ENCODE measurements around the gene PCNX1.
"Not testable (repeated sequence)": the region's sequence is repeated elsewhere in the genome, so short reads cannot be mapped to it uniquely, and the experiment has no call there.

Gene PCNX1

GRCh38 chr14:71022012-71022869 lies 115.0 kb downstream of the PCNX1 start:
- DNase-seq: no peak

GRCh38 chr14:71022939-71023338 lies 115.7 kb downstream of the PCNX1 start:
- no peak for DNase-seq

GRCh38 chr14:71029236-71029781 lies 122.0 kb downstream of the PCNX1 start:
- DNase-seq: no peak

- no peak for DNase-seq
Observed at GRCh38 chr14:71031000-71031399, 123.7 kb downstream of the PCNX1 start.

GRCh38 chr14:71036433-71036832 lies 129.2 kb downstream of the PCNX1 start:
- no peak for DNase-seq

GRCh38 chr14:71048393-71048792 lies 141.1 kb downstream of the PCNX1 start:
- no peak for DNase-seq

GRCh38 chr14:71049435-71050133 lies 142.3 kb downstream of the PCNX1 start:
- DNase-seq: no peak

- peak; percentile 2 for DNase-seq
Observed at GRCh38 chr14:71050227-71050823, 143.1 kb downstream of the PCNX1 start.

GRCh38 chr14:71054706-71055105 lies 147.4 kb downstream of the PCNX1 start:
- DNase-seq: no peak

- DNase-seq: no peak
Observed at GRCh38 chr14:71056168-71056567, 148.9 kb downstream of the PCNX1 start.

GRCh38 chr14:71060274-71060673 lies 153.0 kb downstream of the PCNX1 start:
- no peak for DNase-seq

GRCh38 chr14:71060825-71061455 lies 153.7 kb downstream of the PCNX1 start:
- no peak for DNase-seq

GRCh38 chr14:71061458-71061857 lies 154.2 kb downstream of the PCNX1 start:
- no peak for DNase-seq

GRCh38 chr14:71062581-71063303 lies 155.5 kb downstream of the PCNX1 start:
- no peak for DNase-seq

- no peak for DNase-seq
Observed at GRCh38 chr14:71063351-71063750, 156.1 kb downstream of the PCNX1 start.

GRCh38 chr14:71064747-71065146 lies 157.5 kb downstream of the PCNX1 start:
- not testable (repeated sequence) for DNase-seq

- DNase-seq: no peak
Observed at GRCh38 chr14:71070169-71070568, 162.9 kb downstream of the PCNX1 start.

- DNase-seq: no peak
Observed at GRCh38 chr14:71071042-71071441, 163.8 kb downstream of the PCNX1 start.

GRCh38 chr14:71076462-71077092 lies 169.3 kb downstream of the PCNX1 start:
- DNase-seq: no peak

- no peak for DNase-seq
Observed at GRCh38 chr14:71078500-71078899, 171.2 kb downstream of the PCNX1 start.

- DNase-seq: no peak
Observed at GRCh38 chr14:71086567-71086966, 179.3 kb downstream of the PCNX1 start.

GRCh38 chr14:71089971-71090370 lies 182.7 kb downstream of the PCNX1 start:
- DNase-seq: no peak
